Natural killer cell treated with Interleukin-12 subunit alpha and Interleukin-12 subunit beta and Interleukin-15 and Interleukin-18, amount 100 ng/mL, for 72 hours (primary cell): ENCODE data around the gene AFF2. TPM values are rescaled to one million over a fixed set of nuclear protein-coding genes. Genes with fewer than 3 reads are reported as not detected.
A peak's percentile ranks its signal among the peaks of the same experiment; 100 is the strongest.
"Not testable (repeated sequence)": the region's sequence is repeated elsewhere in the genome, so short reads cannot be mapped to it uniquely, and the experiment has no call there.

Source experiments
- ATAC-seq, 2 donors: fragments of 150-1000 bp; cut with Tn5 transposase in 1 of 2; sonication (Bioruptor Pico), chemical (Tn5 transposase) in 1 of 2; 2 replicates each; pipeline ENCODE4 v1.10.0; 2021
- DNase-seq: peaks from one replicate; pipeline ENCODE4 v3.0.0; 2022; ENCODE audit warnings: low spot score
- H3K27ac Mint-ChIP-seq, 2 donors: 1 replicate in 1 of 2; 2 replicates in 1 of 2; pipeline ENCODE4 v1.8.0; 2022; ENCODE audit warnings: mixed read lengths in 2 of 2, mild to moderate bottlenecking in 1 of 2, moderate library complexity in 1 of 2
- H3K27me3 Mint-ChIP-seq, 2 donors: 1 replicate in 1 of 2; 2 replicates in 1 of 2; pipeline ENCODE4 v1.8.0; 2022; ENCODE audit warnings: mixed read lengths in 2 of 2
- H3K36me3 Mint-ChIP-seq: one replicate; pipeline ENCODE4 v1.8.0; 2022; ENCODE audit warnings: mixed read lengths
- H3K4me1 Mint-ChIP-seq, 2 donors: 1 replicate in 1 of 2; 2 replicates in 1 of 2; pipeline ENCODE4 v1.8.0; 2022; ENCODE audit warnings: low read depth in 2 of 2, mixed read lengths in 2 of 2, mild to moderate bottlenecking in 1 of 2
- H3K4me3 Mint-ChIP-seq: one replicate; pipeline ENCODE4 v1.8.0; 2022; ENCODE audit warnings: mixed read lengths
- H3K9me3 Mint-ChIP-seq: 2 replicates; pipeline ENCODE4 v1.8.0; 2022; ENCODE audit warnings: mixed read lengths
- total RNA-seq, 2 donors: library from RNA; stranded (reverse); gene quantifications; one replicate each; pipeline ENCODE4 v1.2.3, GENCODE V29; 2022

The AFF2 gene
- total RNA-seq, 2 donors from 2014 or later: 1.5 to 5.1 TPM

GRCh38 chrX:148905400-148905799, 405.0 kb downstream of the AFF2 start:
- Mint-ChIP-seq H3K36me3 (no peaks in the 10 kb centered on the region), H3K4me1 (no peaks in the 10 kb centered on the region), H3K27me3 (no peaks in the 10 kb centered on the region), H3K9me3 (peaks cover 3% of the 10 kb centered on the region), H3K27ac (no peak overlapping the region), H3K4me3 (no peak overlapping the region)
- ATAC-seq (no peak), DNase-seq (no peak)

GRCh38 chrX:148906628-148907027, 406.2 kb downstream of the AFF2 start:
- H3K27ac Mint-ChIP-seq, H3K36me3 Mint-ChIP-seq, H3K9me3 Mint-ChIP-seq, H3K4me1 Mint-ChIP-seq, DNase-seq, ATAC-seq, H3K27me3 Mint-ChIP-seq, H3K4me3 Mint-ChIP-seq: not testable (repeated sequence)

- no peak overlapping the region for H3K4me3 Mint-ChIP-seq
- H3K27ac Mint-ChIP-seq: no peak overlapping the region
- peaks cover 3% of the 10 kb centered on the region for H3K9me3 Mint-ChIP-seq
Observed at GRCh38 chrX:148909758-148910157, 409.3 kb downstream of the AFF2 start.

GRCh38 chrX:148913971-148914370, 413.6 kb downstream of the AFF2 start:
- Mint-ChIP-seq H3K9me3 (no peaks in the 10 kb centered on the region), H3K36me3 (no peaks in the 10 kb centered on the region), H3K4me3 (no peak overlapping the region), H3K27ac (no peak overlapping the region), H3K27me3 (peaks cover 0 to 6% of the 10 kb centered on the region in 2 donors), H3K4me1 (no peaks in the 10 kb centered on the region)
- ATAC-seq (no peak), DNase-seq (no peak)

More at GRCh38 chrX:148909758-148910157, 409.3 kb downstream of the AFF2 start:
- Mint-ChIP-seq H3K36me3 (no peaks in the 10 kb centered on the region), H3K27me3 (peaks cover 0 to 4% of the 10 kb centered on the region in 2 donors), H3K4me1 (no peaks in the 10 kb centered on the region)
- DNase-seq (no peak), ATAC-seq (no peak)

GRCh38 chrX:148914783-148915182, 414.4 kb downstream of the AFF2 start:
- no peak overlapping the region for H3K4me3 Mint-ChIP-seq
- H3K4me1 Mint-ChIP-seq: no peaks in the 10 kb centered on the region
- H3K9me3 Mint-ChIP-seq: no peaks in the 10 kb centered on the region
- DNase-seq: no peak
- no peak for ATAC-seq
- H3K27me3 Mint-ChIP-seq: peaks cover 0 to 6% of the 10 kb centered on the region in 2 donors
- H3K36me3 Mint-ChIP-seq: no peaks in the 10 kb centered on the region
- H3K27ac Mint-ChIP-seq: no peak overlapping the region

GRCh38 chrX:148915474-148915873, 415.1 kb downstream of the AFF2 start:
- Mint-ChIP-seq H3K27me3 (peaks cover 0 to 6% of the 10 kb centered on the region in 2 donors), H3K27ac (no peak overlapping the region), H3K9me3 (no peaks in the 10 kb centered on the region), H3K4me3 (no peak overlapping the region), H3K4me1 (no peaks in the 10 kb centered on the region), H3K36me3 (no peaks in the 10 kb centered on the region)
- no peak for ATAC-seq
- no peak for DNase-seq

- no peaks in the 10 kb centered on the region for H3K4me1 Mint-ChIP-seq
- H3K27me3 Mint-ChIP-seq: peaks cover 0 to 9% of the 10 kb centered on the region in 2 donors
- no peak for ATAC-seq
- no peak for DNase-seq
- no peak overlapping the region for H3K27ac Mint-ChIP-seq
- no peak overlapping the region for H3K4me3 Mint-ChIP-seq
- H3K9me3 Mint-ChIP-seq: no peaks in the 10 kb centered on the region
- H3K36me3 Mint-ChIP-seq: no peaks in the 10 kb centered on the region
Observed at GRCh38 chrX:148917441-148917840, 417.0 kb downstream of the AFF2 start.

- H3K36me3 Mint-ChIP-seq: no peaks in the 10 kb centered on the region
- DNase-seq: no peak
- ATAC-seq: no peak
- peaks cover 0 to 6% of the 10 kb centered on the region in 2 donors for H3K27me3 Mint-ChIP-seq
- H3K4me3 Mint-ChIP-seq: no peak overlapping the region
- no peak overlapping the region for H3K27ac Mint-ChIP-seq
- no peaks in the 10 kb centered on the region for H3K4me1 Mint-ChIP-seq
- H3K9me3 Mint-ChIP-seq: no peaks in the 10 kb centered on the region
Observed at GRCh38 chrX:148923631-148924030, 423.2 kb downstream of the AFF2 start.

- Mint-ChIP-seq H3K27ac (no peak overlapping the region), H3K4me1 (no peaks in the 10 kb centered on the region), H3K36me3 (no peaks in the 10 kb centered on the region), H3K27me3 (peaks cover 0 to 4% of the 10 kb centered on the region in 2 donors), H3K9me3 (no peaks in the 10 kb centered on the region), H3K4me3 (no peak overlapping the region)
- no peak for ATAC-seq
- DNase-seq: no peak
Observed at GRCh38 chrX:148926371-148926770, 426.0 kb downstream of the AFF2 start.

- no peak overlapping the region for H3K4me3 Mint-ChIP-seq
- peaks cover 0 to 9% of the 10 kb centered on the region in 2 donors for H3K27me3 Mint-ChIP-seq
- no peaks in the 10 kb centered on the region for H3K4me1 Mint-ChIP-seq
- ATAC-seq: no peak
- no peak overlapping the region for H3K27ac Mint-ChIP-seq
- DNase-seq: no peak
- no peaks in the 10 kb centered on the region for H3K9me3 Mint-ChIP-seq
- no peaks in the 10 kb centered on the region for H3K36me3 Mint-ChIP-seq
Observed at GRCh38 chrX:148928811-148929210, 428.4 kb downstream of the AFF2 start.

- Mint-ChIP-seq H3K4me3 (no peak overlapping the region), H3K27ac (no peak overlapping the region), H3K27me3 (peaks cover 0 to 9% of the 10 kb centered on the region in 2 donors), H3K9me3 (no peaks in the 10 kb centered on the region), H3K36me3 (no peaks in the 10 kb centered on the region), H3K4me1 (no peaks in the 10 kb centered on the region)
- no peak for DNase-seq
- no peak for ATAC-seq
Observed at GRCh38 chrX:148929686-148930085, 429.3 kb downstream of the AFF2 start.

GRCh38 chrX:148930206-148930729, 429.9 kb downstream of the AFF2 start:
- no peak for ATAC-seq
- Mint-ChIP-seq H3K36me3 (no peaks in the 10 kb centered on the region), H3K9me3 (no peaks in the 10 kb centered on the region), H3K4me3 (no peak overlapping the region), H3K27me3 (peaks cover 0 to 9% of the 10 kb centered on the region in 2 donors), H3K4me1 (no peaks in the 10 kb centered on the region), H3K27ac (no peak overlapping the region)
- DNase-seq: no peak

- Mint-ChIP-seq H3K36me3 (no peaks in the 10 kb centered on the region), H3K9me3 (no peaks in the 10 kb centered on the region), H3K4me1 (no peaks in the 10 kb centered on the region), H3K27ac (no peak overlapping the region), H3K4me3 (no peak overlapping the region), H3K27me3 (peaks cover 0 to 7% of the 10 kb centered on the region in 2 donors)
- DNase-seq (no peak), ATAC-seq (no peak)
Observed at GRCh38 chrX:148933881-148934280, 433.5 kb downstream of the AFF2 start.

- DNase-seq: no peak
- Mint-ChIP-seq H3K27ac (no peak overlapping the region), H3K27me3 (peaks cover 0 to 8% of the 10 kb centered on the region in 2 donors), H3K4me1 (no peaks in the 10 kb centered on the region), H3K9me3 (no peaks in the 10 kb centered on the region), H3K4me3 (no peak overlapping the region), H3K36me3 (no peaks in the 10 kb centered on the region)
- no peak for ATAC-seq
Observed at GRCh38 chrX:148938348-148938747, 437.9 kb downstream of the AFF2 start.

GRCh38 chrX:148940411-148940996, 440.1 kb downstream of the AFF2 start:
- H3K4me3 Mint-ChIP-seq: peak overlapping the region; percentile 1
- DNase-seq (no peak), ATAC-seq (no peak)
- H3K27me3 Mint-ChIP-seq: peaks cover 0 to 9% of the 10 kb centered on the region in 2 donors
- no peaks in the 10 kb centered on the region for H3K9me3 Mint-ChIP-seq
- H3K36me3 Mint-ChIP-seq: no peaks in the 10 kb centered on the region
- no peak overlapping the region for H3K27ac Mint-ChIP-seq
- no peaks in the 10 kb centered on the region for H3K4me1 Mint-ChIP-seq
